Fibroblast of villous mesenchyme (primary cell): Measurements from ENCODE around the gene PLCL1. TPM values are rescaled to one million over a fixed set of nuclear protein-coding genes. Genes with fewer than 3 reads are reported as not detected.

Source experiments
- DNase-seq: peaks from one replicate; pipeline ENCODE4 v3.0.0-alpha.2; 2010; ENCODE audit warnings: low read depth
- H3K4me3 ChIP-seq: 2 replicates; pipeline ENCODE4 v1.5.1; 2011; ENCODE audit warnings: low read depth, mild to moderate bottlenecking, low read length
- CTCF ChIP-seq: IDR thresholded peaks from 2 replicates; pipeline ENCODE4 v1.5.1; 2012; ENCODE audit warnings: low read depth, mild to moderate bottlenecking, low read length; ENCODE audit not compliant: insufficient read depth
- total RNA-seq: library from RNA; depleted of rRNA; stranded (reverse); fragments of >200 nt; gene quantifications from 2 replicates; pipeline ENCODE4 v1.2.3, GENCODE V29; 2012

Gene PLCL1
- total RNA-seq, 1 donor, result 0.43 TPM

- no peak for TF ChIP-seq CTCF
- no peak for DNase-seq
- no peak overlapping the region for H3K4me3 ChIP-seq
Measured at GRCh38 chr2:198066597-198066996, 262.2 kb downstream of the PLCL1 start.

GRCh38 chr2:198072655-198073054, 268.3 kb downstream of the PLCL1 start:
- H3K4me3 ChIP-seq, result no peak overlapping the region
- no peak for TF ChIP-seq CTCF
- DNase-seq, result no peak

GRCh38 chr2:198073253-198073652, 268.9 kb downstream of the PLCL1 start:
- no peak for DNase-seq
- TF ChIP-seq CTCF, result no peak
- no peak overlapping the region for H3K4me3 ChIP-seq

GRCh38 chr2:198077477-198077876, 273.1 kb downstream of the PLCL1 start:
- DNase-seq, result no peak
- no peak for TF ChIP-seq CTCF
- H3K4me3 ChIP-seq, result no peak overlapping the region

- no peak overlapping the region for H3K4me3 ChIP-seq
- TF ChIP-seq CTCF, result no peak
- no peak for DNase-seq
Measured at GRCh38 chr2:198080879-198081765, 276.7 kb downstream of the PLCL1 start.

GRCh38 chr2:198084156-198084555, 279.8 kb downstream of the PLCL1 start:
- no peak for TF ChIP-seq CTCF
- H3K4me3 ChIP-seq, result no peak overlapping the region
- DNase-seq, result no peak
